ENCODE results near the gene CSNK1G1. TPM values are rescaled to one million over a fixed set of nuclear protein-coding genes. Genes with fewer than 3 reads are reported as not detected.

Gene CSNK1G1
- total and polyA plus RNA-seq, 2 of the 8 experiments (the other 6 are each of a cell fraction or from before 2014, with no cell fraction given): 6.0 to 12.9 TPM

- peak; percentile 64; the same call in 1 of the 2 replicates for TF ChIP-seq MAX (IDR thresholded peaks at IDR 0.05)
Observed at GRCh38 chr15:64137226-64137833, 218.6 kb downstream of the CSNK1G1 start (continued).
